ENCODE results near the gene HS3ST5.
"Not testable (repeated sequence)": the region's sequence is repeated elsewhere in the genome, so short reads cannot be mapped to it uniquely, and the experiment has no call there.

HS3ST5 gene

DNA sequence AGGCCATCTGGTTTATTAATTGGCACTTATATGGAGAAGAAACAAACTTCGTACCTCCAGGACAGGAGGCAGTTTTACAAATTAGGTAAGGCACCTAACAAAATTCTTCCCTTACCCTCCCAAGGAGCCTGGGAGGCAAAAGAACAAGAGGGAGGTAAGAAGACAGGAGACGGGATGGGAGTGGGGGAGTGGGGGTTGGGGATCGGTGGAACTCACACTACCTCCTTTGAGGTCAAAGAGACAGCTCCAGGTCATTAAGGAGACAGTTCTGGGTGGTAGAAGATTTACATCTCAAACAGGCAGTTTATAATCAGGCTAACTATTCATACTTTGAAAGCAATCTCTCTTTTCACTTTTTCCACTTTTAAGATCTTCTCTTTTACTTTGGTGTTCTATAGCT, 259.6 kb downstream of the HS3ST5 start:
- no peak for DNase-seq

- DNase-seq = no peak
Measured at GRCh38 chr6:114081730-114082129, 261.1 kb downstream of the HS3ST5 start.

GRCh38 chr6:114080891-114081510, 261.8 kb downstream of the HS3ST5 start:
- no peak for DNase-seq

DNA sequence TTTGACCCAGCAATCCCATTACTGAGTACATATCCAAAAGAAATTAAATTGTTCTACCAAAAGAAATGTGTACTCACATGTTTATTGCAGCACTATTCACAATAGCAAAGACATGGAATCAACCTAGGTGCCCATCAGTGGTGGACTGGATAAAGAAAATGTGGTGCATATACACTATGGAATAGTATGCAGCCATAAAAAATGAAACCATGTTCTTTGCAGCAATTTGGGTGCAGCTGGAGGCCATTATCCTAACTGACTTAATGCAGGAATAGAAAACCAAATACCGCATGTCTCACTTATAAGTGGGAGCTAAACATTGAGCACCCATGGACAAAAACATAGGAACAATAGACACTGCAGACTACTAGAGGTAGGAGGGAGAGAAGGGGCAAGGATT, 262.4 kb downstream of the HS3ST5 start:
- DNase-seq = not testable (repeated sequence)

DNA sequence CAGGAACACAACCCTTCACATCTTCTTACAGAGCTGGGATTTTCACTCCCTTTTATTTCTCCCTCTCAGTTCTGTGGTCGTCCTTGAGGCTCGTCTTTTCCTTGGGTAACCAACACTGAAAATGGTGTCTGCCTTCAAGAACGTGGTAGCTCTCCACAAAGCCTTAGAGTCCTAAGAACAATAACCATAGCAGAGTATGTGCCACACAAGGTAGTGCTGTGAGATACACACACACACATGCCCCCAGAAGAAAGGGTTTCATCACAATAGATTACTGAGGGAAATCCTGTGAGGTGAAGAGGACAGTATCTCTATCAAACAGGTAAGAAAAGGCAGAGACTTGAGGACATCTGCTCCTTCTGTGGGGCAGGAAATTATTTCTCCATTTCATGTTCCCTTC, 267.0 kb downstream of the HS3ST5 start:
- no peak for DNase-seq

GRCh38 chr6:114075300-114075699, 267.5 kb downstream of the HS3ST5 start:
- DNase-seq = no peak

DNA sequence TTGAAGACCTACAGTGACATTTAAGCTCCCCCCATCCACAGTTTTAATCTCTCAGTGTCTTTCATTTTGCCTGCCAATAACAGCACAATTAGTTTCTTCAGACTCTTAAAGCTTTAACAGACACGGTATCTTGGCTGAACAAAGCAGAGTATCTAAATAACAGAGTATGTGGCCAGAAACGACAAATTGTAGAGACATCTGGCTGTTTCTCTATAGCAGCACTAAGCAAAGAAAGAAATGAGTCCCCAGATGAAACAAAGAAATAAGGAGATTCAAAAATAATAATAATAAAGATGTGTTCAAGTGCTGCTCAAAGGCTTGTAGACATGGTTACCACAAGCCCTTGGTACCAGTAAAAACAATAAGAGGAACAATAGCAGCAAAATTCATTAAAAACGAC, 274.1 kb downstream of the HS3ST5 start:
- DNase-seq = no peak

DNA sequence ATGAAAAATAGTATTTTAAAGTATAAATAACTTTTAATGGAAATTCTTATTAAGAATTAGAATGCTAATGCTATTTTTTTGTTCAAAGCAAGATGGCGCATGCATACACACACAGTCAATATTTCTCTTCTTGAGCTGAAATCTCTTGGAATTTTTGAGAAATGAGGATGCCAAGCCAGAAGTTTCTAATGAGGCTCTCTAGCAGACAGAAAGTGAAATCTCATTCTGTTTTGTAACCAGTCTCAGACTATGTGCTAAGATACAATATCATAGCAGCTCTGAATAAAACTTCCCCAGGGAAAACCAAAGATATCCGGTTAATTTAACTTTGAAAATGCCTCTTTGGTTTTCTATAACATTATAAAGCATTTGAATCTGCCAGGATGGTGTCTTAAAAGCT, 274.7 kb downstream of the HS3ST5 start:
- no peak for DNase-seq

DNA sequence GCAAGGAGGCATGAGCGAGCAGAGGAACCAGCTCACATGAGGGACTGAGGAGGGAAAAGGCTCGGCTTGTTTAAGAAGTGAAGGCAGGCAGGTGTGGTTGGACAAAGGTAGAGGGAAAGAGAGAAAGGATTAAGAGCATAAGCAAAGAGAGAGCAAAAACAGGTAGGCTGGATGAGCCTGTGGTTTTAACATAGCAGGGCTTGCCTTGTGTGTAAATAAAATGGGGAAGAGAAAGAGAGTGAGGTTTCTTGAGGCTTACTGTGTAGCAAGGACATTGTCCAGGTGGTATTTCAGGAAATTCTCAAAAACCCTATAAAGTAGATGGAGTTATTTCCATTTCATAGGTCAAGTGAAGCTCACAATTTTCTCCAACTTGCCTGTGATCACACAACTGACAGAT, 278.0 kb downstream of the HS3ST5 start:
- DNase-seq = no peak

DNA sequence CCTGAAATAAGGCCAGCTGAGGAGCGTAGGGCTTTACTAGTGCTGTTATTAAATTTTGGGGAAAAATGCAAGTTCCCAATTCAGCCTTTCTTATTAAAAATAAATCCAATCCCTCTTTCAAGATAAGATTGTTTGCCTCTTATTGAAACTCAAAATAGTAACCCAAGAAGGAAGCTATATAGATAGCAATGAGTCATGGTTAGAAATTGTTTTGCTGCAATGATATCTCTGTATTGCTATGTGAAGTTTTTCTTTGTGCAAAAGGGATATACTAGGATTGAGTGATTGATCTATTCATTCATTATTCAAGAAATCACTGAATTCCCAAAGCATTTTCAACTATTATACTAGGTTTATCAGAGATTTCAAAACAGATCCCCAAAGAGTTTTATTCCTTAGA, 278.9 kb downstream of the HS3ST5 start:
- no peak for DNase-seq

DNA sequence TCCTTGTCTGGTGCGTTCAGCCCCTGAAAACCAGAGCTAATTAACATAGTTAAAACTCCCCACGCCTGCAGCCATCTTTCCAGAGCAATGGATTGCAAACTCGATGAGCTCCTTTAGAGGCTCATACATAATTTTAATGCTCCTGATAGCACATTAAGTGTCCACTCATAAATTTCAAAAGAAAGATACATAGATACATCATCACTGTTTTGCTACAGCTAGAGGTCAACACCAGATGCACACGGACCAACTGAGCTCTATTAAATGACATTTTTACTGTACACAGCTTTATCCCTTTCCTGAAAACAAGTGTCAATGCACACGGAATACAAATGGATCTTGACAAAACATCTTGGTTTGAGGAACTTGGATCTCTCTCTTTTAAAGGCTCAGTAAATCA, 280.6 kb downstream of the HS3ST5 start:
- no peak for DNase-seq

DNA sequence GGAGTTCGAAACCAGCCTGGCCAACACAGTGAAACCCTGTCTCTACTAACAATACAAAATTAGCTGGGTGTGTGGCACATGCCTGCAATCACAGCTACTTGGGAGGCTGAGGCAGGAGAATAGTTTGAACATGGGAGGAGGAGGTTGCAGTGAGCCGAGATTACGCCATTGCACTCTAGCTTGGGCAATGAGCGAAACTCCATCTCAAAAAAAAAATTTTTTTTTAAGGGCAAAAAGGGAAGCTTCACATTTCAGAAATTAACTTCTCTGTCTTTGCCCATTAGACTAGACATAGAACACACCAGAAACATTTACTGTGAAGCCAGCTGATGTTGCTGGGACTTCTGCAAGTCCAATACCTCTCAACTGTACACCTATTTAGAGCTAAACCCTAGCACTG, 281.1 kb downstream of the HS3ST5 start:
- DNase-seq = no peak

- no peak for DNase-seq
Measured at GRCh38 chr6:114061116-114061515, 281.7 kb downstream of the HS3ST5 start.

- no peak for DNase-seq
Measured at GRCh38 chr6:114058435-114058834, 284.4 kb downstream of the HS3ST5 start.

GRCh38 chr6:114055763-114056162, 287.1 kb downstream of the HS3ST5 start:
- no peak for DNase-seq

GRCh38 chr6:114055349-114055748, 287.5 kb downstream of the HS3ST5 start:
- no peak for DNase-seq

DNA sequence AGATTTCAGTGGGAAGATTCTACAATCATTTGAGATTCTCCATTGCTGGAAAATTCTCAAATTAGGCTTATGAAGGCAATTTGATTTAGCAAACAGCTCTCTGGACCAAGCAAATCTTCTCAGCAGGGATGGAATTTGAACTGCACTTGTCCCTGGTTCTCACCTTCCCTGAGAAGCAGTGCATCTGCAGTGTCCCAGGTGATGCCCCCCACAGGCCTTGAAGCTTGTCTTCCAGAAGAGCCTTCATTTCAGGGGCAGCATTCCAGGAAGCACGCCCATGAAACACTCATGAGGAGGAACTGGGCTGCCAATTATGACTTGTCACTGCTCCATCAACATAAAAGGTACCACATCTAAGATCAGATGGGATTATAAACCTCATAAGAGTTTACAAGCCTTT, 289.0 kb downstream of the HS3ST5 start:
- no peak for DNase-seq

DNA sequence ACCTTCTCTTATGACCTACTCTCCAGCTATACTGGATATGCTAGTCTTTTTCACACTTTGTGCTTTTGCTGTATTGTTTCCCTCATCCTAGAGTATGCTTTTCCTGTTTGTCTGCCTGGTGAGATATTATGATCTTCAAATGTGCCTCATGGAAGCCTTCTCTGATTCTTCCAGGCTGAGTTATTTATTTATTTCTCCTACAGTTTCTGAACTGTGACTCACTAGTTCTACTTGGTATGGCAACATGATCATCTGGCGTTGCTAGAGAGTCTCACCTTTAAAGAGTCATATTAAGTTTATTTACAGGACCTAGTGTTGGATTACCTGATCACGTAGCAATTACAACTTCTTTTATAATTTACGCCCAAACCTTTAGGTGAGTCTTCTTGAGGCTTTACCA, 290.7 kb downstream of the HS3ST5 start:
- DNase-seq = no peak

- DNase-seq = no peak
Measured at GRCh38 chr6:114051031-114051430, 291.8 kb downstream of the HS3ST5 start.

DNA sequence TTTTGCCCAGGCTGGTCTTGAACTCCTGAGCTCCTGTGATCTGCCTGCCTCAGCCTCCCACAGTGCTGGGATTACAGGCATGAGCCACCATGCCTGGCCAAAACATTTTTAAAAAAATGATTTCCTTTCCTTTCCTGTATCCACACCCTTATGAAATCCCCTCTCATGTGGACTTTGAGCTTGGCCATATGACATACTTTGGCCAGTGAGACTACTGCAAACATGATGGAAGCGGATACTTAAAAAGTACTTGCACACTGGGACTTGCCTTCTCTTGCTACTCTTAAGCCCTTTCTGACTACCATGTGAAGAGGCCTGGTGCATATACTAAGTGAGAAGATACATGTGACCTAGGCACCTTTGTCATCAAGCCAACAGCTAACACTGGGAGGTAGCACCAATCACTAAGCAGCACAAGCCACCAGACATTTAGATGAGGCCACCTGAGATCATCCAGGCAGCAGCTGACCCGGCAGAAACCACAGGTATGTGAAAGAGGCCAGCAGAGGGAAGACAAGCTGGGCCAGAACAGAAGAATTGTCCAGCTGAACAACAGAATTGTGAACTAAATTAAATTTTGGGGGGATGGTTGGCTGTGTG, 293.4 kb downstream of the HS3ST5 start:
- no peak for DNase-seq

DNA sequence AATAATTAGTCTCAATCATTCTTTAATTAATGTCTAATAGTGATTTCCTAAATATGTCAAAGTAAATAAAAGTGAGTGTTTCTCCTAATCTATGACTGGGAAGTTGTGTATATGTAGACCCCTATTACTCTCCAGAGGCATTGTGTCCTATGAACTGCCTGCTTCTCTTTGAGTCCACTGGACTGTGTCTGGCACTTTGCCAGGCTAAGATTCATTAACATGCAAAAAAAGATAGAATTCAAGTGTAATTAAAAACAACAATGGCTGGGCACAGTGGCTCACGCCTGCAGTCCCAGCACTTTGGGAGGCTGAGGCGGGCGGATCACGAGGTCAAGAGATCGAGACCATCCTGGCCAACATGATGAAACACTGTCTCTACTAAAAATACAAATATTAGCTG, 298.3 kb downstream of the HS3ST5 start:
- DNase-seq = not testable (repeated sequence)

DNA sequence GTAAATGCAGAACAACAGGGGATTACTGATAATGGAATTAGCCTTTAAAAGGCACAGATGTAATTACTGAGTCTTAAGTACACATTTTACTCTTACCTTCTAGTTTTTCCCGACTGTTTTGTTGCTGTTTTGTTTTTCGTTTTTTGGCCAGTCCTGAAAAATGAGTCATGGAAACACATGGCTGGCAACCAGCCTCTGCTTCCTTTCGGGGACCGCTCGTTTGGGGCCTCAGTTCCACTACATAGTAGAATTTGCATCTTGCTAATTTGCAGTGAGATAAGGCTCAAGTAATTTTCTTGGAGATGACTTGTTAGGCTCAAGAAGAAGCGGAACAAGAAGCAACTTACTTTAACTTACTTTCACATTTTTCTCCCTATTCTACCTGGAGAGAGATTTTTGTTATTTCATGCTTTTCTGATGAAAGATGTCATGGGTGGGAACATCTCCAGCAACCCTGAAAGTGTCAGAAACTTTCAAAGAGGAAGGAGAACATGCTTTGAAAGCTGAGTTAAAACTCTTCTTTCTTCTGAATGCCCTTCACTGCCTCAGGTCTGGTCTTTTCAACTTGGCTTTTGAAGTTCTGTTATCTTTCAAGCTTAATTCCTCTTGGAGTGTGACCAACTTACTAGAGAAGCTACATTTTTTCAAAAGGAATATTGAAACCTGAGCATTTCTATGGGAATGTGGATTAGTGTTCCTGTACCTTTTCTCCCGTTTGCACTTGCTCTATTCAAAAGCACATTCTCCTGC, 300.4 kb downstream of the HS3ST5 start:
- no peak for DNase-seq

DNA sequence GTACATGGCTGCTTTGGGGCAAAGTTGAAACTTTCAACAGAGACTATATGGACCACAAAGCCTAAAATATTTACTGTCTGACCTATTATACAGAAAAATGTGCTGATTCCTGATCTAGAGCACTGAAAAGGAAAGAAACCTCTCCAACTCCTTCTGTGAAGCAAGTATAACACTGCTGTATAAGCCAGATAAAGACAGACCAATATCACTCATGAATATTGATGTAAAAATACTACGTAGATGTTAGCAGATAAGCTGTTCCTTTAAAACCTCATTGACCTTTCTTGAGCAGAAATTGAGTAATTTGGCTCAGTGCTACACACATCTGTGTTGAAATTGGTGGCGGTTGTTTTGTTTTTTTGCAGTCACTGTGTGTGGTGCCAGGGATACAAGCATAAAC, 302.0 kb downstream of the HS3ST5 start:
- DNase-seq = no peak

DNA sequence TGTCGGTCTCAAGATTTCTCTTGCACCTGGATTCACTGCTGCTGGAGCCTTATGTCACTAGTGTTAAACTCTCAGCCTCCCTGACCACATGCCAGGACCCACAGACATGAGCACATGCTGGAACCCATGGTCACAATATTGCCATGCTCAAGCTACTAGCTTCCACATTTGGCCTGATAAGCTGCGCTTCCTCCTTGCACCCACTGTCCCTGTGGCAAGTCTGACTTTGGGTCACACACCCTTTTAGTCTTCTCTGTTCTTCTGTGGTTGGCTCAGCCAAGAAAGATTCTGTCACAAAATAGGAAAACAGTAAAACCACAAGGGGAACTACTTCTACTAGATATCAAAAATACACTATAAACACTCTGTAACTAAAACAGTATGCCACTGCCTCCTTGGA, 303.0 kb downstream of the HS3ST5 start:
- DNase-seq = no peak

DNA sequence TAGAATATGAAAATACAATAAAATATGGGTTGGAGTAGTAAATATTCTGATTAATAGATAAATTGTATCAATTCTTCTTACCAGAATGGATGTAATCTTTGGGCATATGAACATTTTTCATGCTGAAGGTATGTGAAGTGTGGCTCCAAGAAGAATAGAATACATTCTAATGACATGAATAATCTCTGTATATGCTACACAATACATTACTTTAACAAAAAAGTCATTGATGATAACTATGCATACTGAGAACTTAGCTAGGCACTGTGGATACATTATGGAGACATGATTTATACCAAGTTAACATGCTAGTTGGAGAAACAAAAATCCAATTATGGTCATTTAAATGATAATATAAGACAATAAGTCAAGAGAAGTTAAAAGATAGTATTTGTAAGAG, 309.2 kb downstream of the HS3ST5 start:
- DNase-seq = no peak

Data from activated CD4-positive, alpha-beta T cell treated with anti-CD3 and anti-CD28 coated beads for 48 hours (primary cell).